ENCODE measurements around the gene TPRN.

TPRN gene

DNA sequence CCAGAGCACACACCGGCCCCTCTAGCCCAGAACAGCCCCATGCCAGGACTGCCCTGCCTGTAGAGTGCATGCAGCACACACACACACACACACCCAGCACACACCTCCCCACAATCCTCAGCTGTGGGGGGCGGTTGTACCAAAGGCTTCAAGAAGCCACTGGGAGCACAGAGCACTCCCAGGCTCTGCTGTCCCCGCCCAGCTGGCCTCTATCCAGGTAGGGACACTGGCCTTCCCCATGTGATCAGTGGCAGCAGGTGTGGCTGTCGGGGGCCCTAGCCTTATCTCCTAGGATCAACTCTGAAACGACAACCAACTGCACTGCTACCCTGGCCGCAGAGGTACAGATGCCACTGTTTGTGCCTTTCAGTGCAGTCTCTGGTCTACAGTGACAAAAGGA is 14.2 kb downstream of the TPRN start:
- no peaks in the 10 kb centered on the region for H3K9me3 ChIP-seq (ENCODE audit: control insufficient read depth, low read depth, low read length)
- H3K9ac ChIP-seq (ENCODE audit: low read length), result no peak overlapping the region
- no peak overlapping the region for H3K27ac ChIP-seq (ENCODE audit: low read length)
- H3K36me3 ChIP-seq (ENCODE audit: control insufficient read depth, low read depth, low read length), result peaks cover 16% of the 10 kb centered on the region
- H3K4me3 ChIP-seq (ENCODE audit: low read length), result no peak overlapping the region
- H3K27me3 ChIP-seq (ENCODE audit: control insufficient read depth, insufficient read depth, low read length), result no peaks in the 10 kb centered on the region
- H3K4me1 ChIP-seq (ENCODE audit: control insufficient read depth, low read depth, low read length), result peaks cover 9% of the 10 kb centered on the region

DNA sequence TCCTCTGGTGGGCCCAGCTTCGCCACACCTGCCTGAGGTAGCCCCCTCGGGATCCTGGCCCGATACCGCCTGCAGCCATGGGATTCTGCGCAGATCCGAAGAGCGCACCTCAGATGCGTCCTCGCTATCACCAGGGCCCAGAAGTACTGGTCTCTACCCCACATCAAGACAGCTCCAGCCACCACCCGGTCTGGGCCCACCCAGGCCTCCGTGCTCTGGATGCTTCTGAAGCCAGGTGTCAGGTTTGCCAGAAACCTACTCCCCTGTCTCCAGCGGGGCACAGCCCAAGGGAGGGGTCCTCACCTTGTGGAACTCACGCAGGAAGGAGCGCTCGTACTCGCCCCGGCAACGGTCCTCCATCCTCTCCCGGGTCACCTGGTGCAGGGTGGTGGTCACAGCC is 14.6 kb downstream of the TPRN start:
- Histone ChIP-seq H3K4me1 (ENCODE audit: control insufficient read depth, low read depth, low read length) (peaks cover 9% of the 10 kb centered on the region), H3K36me3 (ENCODE audit: control insufficient read depth, low read depth, low read length) (peaks cover 16% of the 10 kb centered on the region), H3K9me3 (ENCODE audit: control insufficient read depth, low read depth, low read length) (no peaks in the 10 kb centered on the region), H3K27ac (ENCODE audit: low read length) (no peak overlapping the region), H3K4me3 (ENCODE audit: low read length) (no peak overlapping the region), H3K27me3 (ENCODE audit: control insufficient read depth, insufficient read depth, low read length) (no peaks in the 10 kb centered on the region), H3K9ac (ENCODE audit: low read length) (no peak overlapping the region)

DNA sequence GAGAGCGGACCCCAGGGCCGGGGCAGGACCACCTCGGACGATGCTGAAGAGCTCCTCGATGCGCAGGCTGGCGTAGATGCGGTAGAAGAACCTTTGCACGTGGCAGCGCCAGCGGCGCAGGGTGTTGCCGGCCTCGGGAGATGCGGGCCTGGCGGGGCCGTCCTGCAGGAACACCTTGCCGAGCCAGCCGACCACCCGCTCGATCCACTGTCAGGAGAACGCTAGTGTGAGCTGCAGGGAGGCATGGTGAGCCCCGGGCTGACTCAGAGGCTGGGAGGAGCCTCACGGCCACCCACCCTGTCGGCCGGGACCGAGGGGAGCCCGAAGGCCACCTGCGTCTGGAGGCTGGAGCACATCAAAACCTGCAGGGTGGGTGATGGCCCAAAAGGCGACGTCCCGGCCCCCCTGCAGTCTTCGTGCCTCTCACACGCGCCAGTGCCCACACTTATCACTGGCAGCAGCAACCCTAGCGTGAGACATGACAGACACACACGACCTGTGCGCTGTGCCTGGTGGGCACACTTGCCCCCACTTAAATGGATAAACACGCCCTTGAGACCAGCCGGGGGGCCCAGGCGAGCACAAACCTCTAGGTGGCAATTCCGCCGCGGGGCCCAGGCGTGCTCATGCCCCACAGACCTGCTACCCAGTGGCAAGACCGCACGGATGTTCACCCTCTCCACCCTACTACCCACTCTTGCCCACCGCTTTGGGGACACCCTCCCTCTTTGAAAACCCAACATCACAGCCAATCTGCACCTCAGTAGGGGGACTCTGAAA is 15.5 kb downstream of the TPRN start:
- Histone ChIP-seq H3K9me3 (ENCODE audit: control insufficient read depth, low read depth, low read length) (no peaks in the 10 kb centered on the region), H3K27ac (ENCODE audit: low read length) (no peak overlapping the region), H3K4me3 (ENCODE audit: low read length) (no peak overlapping the region), H3K9ac (ENCODE audit: low read length) (no peak overlapping the region), H3K36me3 (ENCODE audit: control insufficient read depth, low read depth, low read length) (peaks cover 19% of the 10 kb centered on the region), H3K4me1 (ENCODE audit: control insufficient read depth, low read depth, low read length) (peaks cover 9% of the 10 kb centered on the region), H3K27me3 (ENCODE audit: control insufficient read depth, insufficient read depth, low read length) (no peaks in the 10 kb centered on the region)

DNA sequence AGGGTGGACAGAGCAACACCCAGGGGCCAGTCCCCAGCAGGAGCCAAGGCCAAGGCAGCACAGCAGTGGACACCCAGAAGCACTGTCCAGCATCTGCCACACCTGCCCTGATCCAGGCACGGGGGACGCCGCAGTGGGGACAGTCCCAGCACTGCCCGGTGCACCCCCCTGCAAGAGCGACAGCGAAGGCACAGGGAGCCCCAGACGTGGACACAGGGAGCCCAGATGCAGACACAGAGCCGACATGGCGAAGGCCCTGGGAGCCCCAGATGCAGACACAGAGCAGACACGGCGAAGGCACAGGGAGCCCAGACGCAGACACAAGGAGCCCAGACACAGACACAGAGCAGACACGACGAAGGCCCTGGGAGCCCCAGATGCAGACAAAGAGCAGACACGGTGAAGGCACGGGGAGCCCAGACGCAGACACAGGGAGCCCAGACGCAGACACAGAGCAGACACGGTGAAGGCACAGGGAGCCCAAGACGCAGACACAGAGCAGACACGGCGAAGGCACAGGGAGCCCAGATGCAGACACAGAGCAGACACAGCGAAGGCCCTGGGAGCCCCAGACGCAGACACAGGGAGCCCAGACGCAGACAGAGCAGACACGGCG is 16.5 kb downstream of the TPRN start:
- H3K27me3 ChIP-seq (ENCODE audit: control insufficient read depth, insufficient read depth, low read length), result no peaks in the 10 kb centered on the region
- H3K9me3 ChIP-seq (ENCODE audit: control insufficient read depth, low read depth, low read length), result no peaks in the 10 kb centered on the region
- peaks cover 4% of the 10 kb centered on the region for H3K4me1 ChIP-seq (ENCODE audit: control insufficient read depth, low read depth, low read length)
- no peak overlapping the region for H3K4me3 ChIP-seq (ENCODE audit: low read length)
- no peak overlapping the region for H3K9ac ChIP-seq (ENCODE audit: low read length)
- H3K27ac ChIP-seq (ENCODE audit: low read length), result no peak overlapping the region
- peaks cover 22% of the 10 kb centered on the region for H3K36me3 ChIP-seq (ENCODE audit: control insufficient read depth, low read depth, low read length)

DNA sequence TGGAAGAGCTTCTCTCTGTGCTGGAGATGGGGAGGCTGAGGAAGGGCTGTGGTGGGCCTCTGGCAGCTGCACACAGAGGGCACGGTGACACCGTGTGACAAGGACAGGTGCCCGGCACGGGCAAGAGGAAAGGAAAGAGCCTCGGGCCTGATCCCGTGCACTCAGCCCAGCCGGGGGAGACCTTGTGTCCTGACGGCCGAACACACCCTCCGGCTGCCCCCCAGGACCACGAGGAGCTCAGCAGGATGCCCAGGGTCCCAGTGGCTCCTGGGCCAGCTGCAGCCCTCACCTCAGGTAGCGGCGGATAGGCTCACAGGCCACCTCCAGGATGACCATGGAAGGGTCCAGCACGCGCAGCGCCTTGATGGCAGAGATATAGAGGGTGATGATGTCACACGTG is 17.7 kb downstream of the TPRN start:
- Histone ChIP-seq H3K27me3 (ENCODE audit: control insufficient read depth, insufficient read depth, low read length) (no peaks in the 10 kb centered on the region), H3K9ac (ENCODE audit: low read length) (no peak overlapping the region), H3K27ac (ENCODE audit: low read length) (no peak overlapping the region), H3K9me3 (ENCODE audit: control insufficient read depth, low read depth, low read length) (no peaks in the 10 kb centered on the region), H3K4me1 (ENCODE audit: control insufficient read depth, low read depth, low read length) (peaks cover 4% of the 10 kb centered on the region), H3K36me3 (ENCODE audit: control insufficient read depth, low read depth, low read length) (peaks cover 22% of the 10 kb centered on the region), H3K4me3 (ENCODE audit: low read length) (no peak overlapping the region)

DNA sequence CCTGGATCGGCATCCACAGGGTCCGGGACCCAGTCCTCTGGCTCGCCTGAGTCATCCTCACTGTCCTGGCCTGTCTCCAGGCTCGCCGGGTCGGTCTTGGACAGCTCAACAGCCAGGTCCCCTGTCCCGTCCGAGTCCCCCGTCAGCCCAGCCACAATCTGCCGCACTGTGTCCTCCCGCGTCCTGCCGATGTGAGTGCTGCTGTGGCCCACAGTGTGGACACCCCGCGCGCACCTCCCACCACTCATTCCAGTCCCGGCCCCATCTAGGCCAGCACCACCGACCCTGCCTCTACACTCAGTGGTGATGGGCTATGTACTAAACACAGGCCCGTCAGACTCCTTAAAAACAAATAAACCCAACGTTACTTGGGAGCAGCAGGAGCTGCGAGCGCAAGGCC is 18.9 kb downstream of the TPRN start:
- no peak overlapping the region for H3K4me3 ChIP-seq (ENCODE audit: low read length)
- no peak overlapping the region for H3K9ac ChIP-seq (ENCODE audit: low read length)
- no peaks in the 10 kb centered on the region for H3K9me3 ChIP-seq (ENCODE audit: control insufficient read depth, low read depth, low read length)
- H3K4me1 ChIP-seq (ENCODE audit: control insufficient read depth, low read depth, low read length), result no peaks in the 10 kb centered on the region
- no peak overlapping the region for H3K27ac ChIP-seq (ENCODE audit: low read length)
- H3K27me3 ChIP-seq (ENCODE audit: control insufficient read depth, insufficient read depth, low read length), result no peaks in the 10 kb centered on the region
- peaks cover 22% of the 10 kb centered on the region for H3K36me3 ChIP-seq (ENCODE audit: control insufficient read depth, low read depth, low read length)

DNA sequence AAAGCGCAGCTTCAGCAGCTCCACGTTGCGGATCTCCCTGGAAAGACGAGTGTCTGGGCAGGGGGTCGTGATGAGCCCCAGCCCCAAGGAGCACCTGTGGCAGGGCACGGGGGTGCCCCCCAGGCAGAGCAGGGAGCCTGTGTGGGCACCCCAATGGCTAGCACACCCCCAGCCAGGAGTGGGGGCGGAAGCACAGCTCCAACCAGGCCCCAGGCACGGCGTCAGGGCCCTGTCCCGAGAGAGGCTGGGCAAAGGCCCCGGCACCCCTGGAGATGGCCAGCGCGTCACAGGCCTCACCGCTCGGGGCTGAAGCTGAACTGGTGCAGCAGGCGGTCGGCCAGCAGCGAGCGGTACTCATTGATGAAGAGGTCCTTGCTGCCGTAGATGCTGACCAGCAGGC is 20.1 kb downstream of the TPRN start:
- Histone ChIP-seq H3K9ac (ENCODE audit: low read length) (no peak overlapping the region), H3K4me1 (ENCODE audit: control insufficient read depth, low read depth, low read length) (no peaks in the 10 kb centered on the region), H3K4me3 (ENCODE audit: low read length) (no peak overlapping the region), H3K36me3 (ENCODE audit: control insufficient read depth, low read depth, low read length) (peaks cover 19% of the 10 kb centered on the region), H3K27me3 (ENCODE audit: control insufficient read depth, insufficient read depth, low read length) (peaks cover 10% of the 10 kb centered on the region), H3K9me3 (ENCODE audit: control insufficient read depth, low read depth, low read length) (no peaks in the 10 kb centered on the region), H3K27ac (ENCODE audit: low read length) (no peak overlapping the region)

DNA sequence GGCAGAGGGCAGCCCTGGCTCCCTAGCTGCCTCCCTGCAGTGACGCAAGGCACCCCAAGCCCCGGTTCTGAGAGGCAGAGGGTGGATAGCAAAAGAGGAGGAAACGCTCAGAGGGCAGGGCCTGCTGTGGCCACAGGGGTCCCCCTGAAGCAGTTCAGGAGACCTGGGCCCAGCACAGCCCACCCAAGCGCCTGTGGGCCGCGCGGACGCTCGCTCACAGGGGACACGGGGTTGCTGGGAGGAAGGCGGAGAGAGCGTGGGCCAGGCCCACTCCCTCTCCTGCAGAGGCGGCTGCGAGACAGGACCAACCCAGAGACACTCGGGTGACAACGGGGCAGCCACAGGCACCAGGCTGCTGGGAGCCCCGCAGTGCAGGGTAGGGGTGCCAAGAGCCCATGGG is 20.8 kb downstream of the TPRN start:
- H3K9ac ChIP-seq (ENCODE audit: low read length), result no peak overlapping the region
- H3K27ac ChIP-seq (ENCODE audit: low read length), result no peak overlapping the region
- H3K4me1 ChIP-seq (ENCODE audit: control insufficient read depth, low read depth, low read length), result no peaks in the 10 kb centered on the region
- no peak overlapping the region for H3K4me3 ChIP-seq (ENCODE audit: low read length)
- H3K9me3 ChIP-seq (ENCODE audit: control insufficient read depth, low read depth, low read length), result no peaks in the 10 kb centered on the region
- H3K27me3 ChIP-seq (ENCODE audit: control insufficient read depth, insufficient read depth, low read length), result peaks cover 16% of the 10 kb centered on the region
- peaks cover 19% of the 10 kb centered on the region for H3K36me3 ChIP-seq (ENCODE audit: control insufficient read depth, low read depth, low read length)

DNA sequence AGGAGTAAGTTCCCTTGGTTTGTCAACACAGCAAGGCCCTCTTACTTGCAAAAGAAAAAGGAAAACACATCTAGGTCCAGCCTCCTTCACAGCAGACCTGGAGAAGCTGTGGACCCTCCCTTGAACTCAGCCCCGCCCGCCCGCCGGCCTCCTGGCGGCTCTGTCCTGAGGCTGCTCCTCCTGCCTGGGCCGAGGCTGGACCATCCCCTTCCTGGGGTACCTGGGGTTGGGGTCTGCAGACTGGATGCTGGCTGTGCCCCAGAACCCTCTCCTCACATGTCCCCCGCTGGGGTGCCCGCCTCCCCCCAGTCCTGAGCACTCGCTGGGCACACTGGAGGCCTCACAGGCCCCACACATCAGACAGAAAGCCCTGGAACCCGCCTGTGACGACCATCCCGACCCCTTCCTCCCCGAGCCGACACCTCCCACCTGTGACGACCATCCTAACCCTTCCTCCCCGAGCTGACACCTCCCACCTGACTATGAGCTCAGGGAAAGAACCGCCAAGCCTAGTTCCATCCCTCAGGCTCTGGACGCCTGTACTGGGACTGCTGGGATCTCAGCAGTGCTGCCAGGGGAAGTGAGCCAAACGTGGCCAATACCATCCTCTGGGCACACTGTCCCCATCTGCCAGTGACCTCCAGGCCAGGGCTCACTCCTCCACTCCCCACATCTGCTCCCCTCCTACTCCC is 21.5 kb downstream of the TPRN start:
- H3K9me3 ChIP-seq (ENCODE audit: control insufficient read depth, low read depth, low read length), result no peaks in the 10 kb centered on the region
- no peaks in the 10 kb centered on the region for H3K4me1 ChIP-seq (ENCODE audit: control insufficient read depth, low read depth, low read length)
- peaks cover 19% of the 10 kb centered on the region for H3K36me3 ChIP-seq (ENCODE audit: control insufficient read depth, low read depth, low read length)
- no peak overlapping the region for H3K9ac ChIP-seq (ENCODE audit: low read length)
- no peak overlapping the region for H3K4me3 ChIP-seq (ENCODE audit: low read length)
- no peak overlapping the region for H3K27ac ChIP-seq (ENCODE audit: low read length)
- peaks cover 21% of the 10 kb centered on the region for H3K27me3 ChIP-seq (ENCODE audit: control insufficient read depth, insufficient read depth, low read length)

DNA sequence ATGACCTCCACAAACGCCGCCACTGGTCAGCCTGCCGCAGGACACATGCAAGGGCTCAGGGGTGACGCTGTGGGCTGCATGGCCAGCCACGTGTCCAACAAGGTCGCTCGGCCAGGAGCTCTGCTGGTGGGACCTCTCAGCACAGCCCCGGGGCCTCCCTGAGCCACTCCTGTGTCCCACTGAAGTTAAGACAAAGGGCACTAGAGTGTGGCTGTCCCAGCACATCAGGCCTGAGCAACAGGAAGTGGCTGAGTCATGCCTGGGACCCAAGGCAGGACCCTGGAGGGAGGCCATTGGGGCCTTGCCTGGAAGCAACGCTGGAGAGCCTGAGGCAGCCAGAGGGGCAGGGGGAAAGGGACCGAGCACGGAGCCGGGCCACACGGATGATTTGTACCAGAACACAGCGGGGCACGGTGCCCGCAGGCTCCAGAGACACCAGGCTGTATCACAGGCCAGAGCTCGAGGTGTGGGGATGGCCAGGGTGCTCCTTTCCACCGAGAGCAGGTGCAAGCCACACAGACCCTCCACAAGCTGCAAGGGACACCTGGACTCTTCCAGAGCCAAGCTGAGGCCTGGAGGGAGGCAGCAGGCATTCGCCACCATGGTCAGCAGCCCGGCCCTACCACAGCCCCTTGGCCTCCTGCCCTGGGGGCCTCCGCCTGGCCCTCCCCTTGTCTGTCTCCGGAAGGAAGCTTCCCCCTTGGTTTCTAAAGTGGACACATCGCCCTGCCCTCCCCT is 22.2 kb downstream of the TPRN start:
- H3K36me3 ChIP-seq (ENCODE audit: control insufficient read depth, low read depth, low read length), result peaks cover 14% of the 10 kb centered on the region
- H3K9ac ChIP-seq (ENCODE audit: low read length), result no peak overlapping the region
- H3K27ac ChIP-seq (ENCODE audit: low read length), result no peak overlapping the region

More for the DNA sequence above, 22.2 kb downstream of the TPRN start:
- no peaks in the 10 kb centered on the region for H3K4me1 ChIP-seq (ENCODE audit: control insufficient read depth, low read depth, low read length)
- no peaks in the 10 kb centered on the region for H3K9me3 ChIP-seq (ENCODE audit: control insufficient read depth, low read depth, low read length)
- H3K27me3 ChIP-seq (ENCODE audit: control insufficient read depth, insufficient read depth, low read length), result peaks cover 28% of the 10 kb centered on the region
- no peak overlapping the region for H3K4me3 ChIP-seq (ENCODE audit: low read length)
